HG02943 (cell line): Measurements from ENCODE around the gene WSB1.

Experiments used
- ATAC-seq: cut with Tn5 transposase; IDR thresholded peaks from one replicate; pipeline ENCODE4 v1.9.1; 2021; ENCODE audit warnings: mild to moderate bottlenecking, low read depth, moderate library complexity; ENCODE audit not compliant: unreplicated experiment

Gene WSB1

GRCh38 chr17:27354491-27355081 lies 60.7 kb downstream of the WSB1 start:
- no peak for ATAC-seq

GRCh38 chr17:27355419-27355818 lies 61.5 kb downstream of the WSB1 start:
- ATAC-seq, result no peak

- ATAC-seq, result no peak
These were observed 62.3 kb downstream of the WSB1 start for GRCh38 chr17:27356091-27356705.

- no peak for ATAC-seq
These were observed 63.3 kb downstream of the WSB1 start for GRCh38 chr17:27357236-27357635.

GRCh38 chr17:27360507-27360906 lies 66.6 kb downstream of the WSB1 start:
- ATAC-seq, result no peak

GRCh38 chr17:27361695-27362094 lies 67.8 kb downstream of the WSB1 start:
- no peak for ATAC-seq

- ATAC-seq, result no peak
These were observed 68.6 kb downstream of the WSB1 start for GRCh38 chr17:27362503-27362902.

GRCh38 chr17:27362909-27363308 lies 69.0 kb downstream of the WSB1 start:
- no peak for ATAC-seq

GRCh38 chr17:27363326-27363725 lies 69.4 kb downstream of the WSB1 start:
- ATAC-seq, result no peak
